ENCODE data around the gene ZNF579. TPM values are rescaled to one million over a fixed set of nuclear protein-coding genes. Genes with fewer than 3 reads are reported as not detected.

Gene ZNF579
- total RNA-seq, 1 experiment from 2014 or later = 19.9 TPM

GRCh38 chr19:55606471-55606787, 25.8 kb upstream of the ZNF579 start:
- Histone ChIP-seq H2AFZ (ENCODE audit: low read length) (no peak overlapping the region), H3K4me2 (ENCODE audit: insufficient read depth, insufficient read length, low read length) (peak overlapping the region; percentile 72), H4K5ac (ENCODE audit: insufficient read length, low read depth, low read length) (no peak overlapping the region), H3K18ac (ENCODE audit: insufficient read length, low read depth, low read length) (no peak overlapping the region), H3K27ac (ENCODE audit: insufficient read length, low read depth, low read length) (no peak overlapping the region), H3K56ac (ENCODE audit: insufficient read length, low read depth, low read length) (no peak overlapping the region), H3T11ph (ENCODE audit: low read length) (no peak overlapping the region), H4K20me1 (ENCODE audit: control insufficient read depth, insufficient read depth, insufficient read length) (no peaks in the 10 kb centered on the region), H2BK12ac (ENCODE audit: insufficient read length, low read depth, low read length) (no peak overlapping the region), H3K23me2 (ENCODE audit: insufficient read length, low read depth, low read length, poor library complexity, severe bottlenecking) (peaks cover 8% of the 10 kb centered on the region), H2BK15ac (ENCODE audit: low read depth, low read length) (no peak overlapping the region), H3K4ac (ENCODE audit: low read depth, low read length) (no peak overlapping the region), H3K14ac (ENCODE audit: insufficient read depth, low read length) (peak overlapping the region; percentile 45; the same call in 1 of the 2 replicates), H4K91ac (ENCODE audit: insufficient read length, low read depth, low read length) (no peak overlapping the region), H3K79me1 (ENCODE audit: insufficient read depth, low read depth, low read length, poor library complexity, severe bottlenecking) (peaks cover 4% of the 10 kb centered on the region), H3K23ac (ENCODE audit: insufficient read length, low read depth, low read length) (no peak overlapping the region), H2BK20ac (ENCODE audit: low read depth, low read length, poor library complexity, severe bottlenecking) (no peak overlapping the region), H4K8ac (replicated peaks; ENCODE audit: insufficient read length, low read depth, low read length) (no peak overlapping the region), H3K27me3 (ENCODE audit: insufficient read depth, low read length) (no peaks in the 10 kb centered on the region), H2BK120ac (ENCODE audit: low read depth, low read length, poor library complexity, severe bottlenecking) (no peak overlapping the region), H2BK5ac (ENCODE audit: insufficient read length, low read length) (no peak overlapping the region), H2AK5ac (ENCODE audit: insufficient read length, low read length) (no peak overlapping the region), H3K4me1 (ENCODE audit: insufficient read depth, low read length) (0 out of 2 replicates have a peak, but pooled peaks cover 3% of the 10 kb centered on the region), H3K9ac (ENCODE audit: extremely low read depth, insufficient read length, low read length) (peak overlapping the region; percentile 75), H3K9me3 (ENCODE audit: control insufficient read depth, low read depth, low read length) (no peaks in the 10 kb centered on the region), H3K79me2 (ENCODE audit: insufficient read depth, low read length) (peaks cover 1% of the 10 kb centered on the region; the same call in 1 of the 2 replicates)
- H3K27me3 Mint-ChIP-seq (ENCODE audit: low read depth) = no peaks in the 10 kb centered on the region
- TF ChIP-seq CTCF (conservative IDR thresholded peaks at IDR 0.05) = no peak
- no peak for DNase-seq
- peaks cover 0 to 4% of the 10 kb centered on the region in 2 experiments; a peak in 1 of 5 replicates for H3K9me3 Mint-ChIP-seq
- peaks cover 14 to 32% (median 23%) of the 10 kb centered on the region in 3 experiments for H3K36me3 Mint-ChIP-seq (ENCODE audit: insufficient read depth in 1 of 3, low read depth in 3 of 3)
- H3K4me1 Mint-ChIP-seq = peaks cover 27% of the 10 kb centered on the region in 2 experiments
- peak overlapping the region; percentile 92 to 97 for H3K4me3 Mint-ChIP-seq
- no CpG with 5 or more reads among the region's 12 CpGs for WGBS (ENCODE audit: extremely low coverage, insufficient read length, low lambda C conversion rate)
- H3K27ac Mint-ChIP-seq = peak overlapping the region; percentile 92 to 99 (median 97); a peak in 6 of 7 replicates

Data from H9 (cell line).